HG03175 (cell line): ENCODE measurements around the gene PTPN9.
"Not testable (repeated sequence)": the region's sequence is repeated elsewhere in the genome, so short reads cannot be mapped to it uniquely, and the experiment has no call there.

Source experiments
- ATAC-seq: cut with Tn5 transposase; IDR thresholded peaks from one replicate; pipeline ENCODE4 v1.9.1; 2021; ENCODE audit warnings: mild to moderate bottlenecking, moderate library complexity; ENCODE audit not compliant: unreplicated experiment

PTPN9 gene

DNA sequence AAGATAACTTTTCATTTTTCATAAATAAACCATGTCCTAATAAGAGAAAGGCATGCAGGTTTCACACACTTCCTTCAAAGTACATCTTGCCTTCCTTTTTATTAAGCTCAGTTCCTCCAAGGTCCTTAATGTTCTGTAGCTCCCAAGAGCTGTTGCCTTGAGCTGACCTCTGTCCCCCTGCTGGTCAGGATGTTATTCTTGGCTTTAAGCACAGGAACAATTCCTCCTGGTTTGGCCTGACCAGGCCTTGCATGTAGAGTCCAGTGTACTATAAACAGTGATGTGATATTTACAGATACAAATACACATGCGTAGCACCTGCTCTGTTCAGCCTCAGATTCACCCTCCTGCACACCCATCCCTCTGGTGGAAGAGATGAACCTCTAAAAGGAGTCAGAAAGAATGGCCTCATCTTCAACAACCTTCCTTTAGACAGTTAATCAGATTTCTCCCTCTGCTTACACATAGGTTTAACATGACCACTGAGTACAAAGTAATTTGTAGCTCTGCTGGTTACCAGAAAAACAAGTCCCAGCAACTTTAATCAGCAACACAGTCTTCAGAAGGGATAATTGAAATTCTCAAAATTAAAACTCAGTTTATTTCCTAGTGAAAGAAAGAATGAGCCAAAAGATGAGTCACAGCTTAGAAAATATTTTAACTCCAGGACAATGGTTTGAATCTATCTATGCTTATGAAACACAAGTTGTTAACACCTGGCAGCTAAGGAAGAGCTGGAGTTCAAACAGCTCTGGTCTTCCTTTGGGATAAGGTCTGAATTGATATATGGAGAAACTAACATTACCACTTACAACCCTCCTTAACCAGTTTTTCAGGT lies 46.5 kb downstream of the PTPN9 start:
- no peak for ATAC-seq

DNA sequence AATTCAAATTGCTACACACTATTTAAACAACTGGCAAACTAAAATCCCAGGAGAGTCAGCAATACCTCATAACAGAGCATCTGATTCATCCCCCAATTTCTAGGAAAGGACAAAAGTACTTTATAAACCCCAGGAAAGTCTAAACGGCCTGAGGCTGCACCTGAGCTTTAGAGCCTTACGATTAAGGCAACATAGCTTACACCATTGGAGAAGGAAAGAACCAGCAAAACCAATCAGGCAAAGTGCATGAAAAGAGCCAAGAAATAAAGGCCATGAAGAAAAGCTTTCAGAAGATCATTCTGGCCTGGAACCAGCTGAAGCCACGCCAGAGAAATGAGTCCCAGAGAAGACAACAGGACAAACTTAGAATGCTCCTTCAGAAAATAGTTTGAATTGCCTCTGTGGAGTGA lies 48.1 kb downstream of the PTPN9 start:
- ATAC-seq, result no peak

DNA sequence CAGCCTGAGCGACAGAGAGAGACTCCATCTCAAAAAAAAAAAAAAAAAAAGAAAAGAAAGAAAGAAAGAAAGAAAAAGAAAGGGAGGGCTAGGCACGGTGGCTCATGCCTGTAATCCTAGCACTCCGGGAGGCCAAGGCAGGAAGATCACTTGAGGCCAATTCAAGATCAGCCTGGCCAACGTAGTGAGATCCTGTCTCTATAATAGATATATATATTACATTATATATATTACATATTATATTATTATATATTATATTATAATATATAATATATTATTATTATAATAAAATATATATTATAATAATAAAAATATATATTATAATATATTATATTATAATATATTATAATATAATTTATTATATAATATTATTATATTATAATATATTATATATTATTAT lies 48.9 kb downstream of the PTPN9 start:
- no peak for ATAC-seq

DNA sequence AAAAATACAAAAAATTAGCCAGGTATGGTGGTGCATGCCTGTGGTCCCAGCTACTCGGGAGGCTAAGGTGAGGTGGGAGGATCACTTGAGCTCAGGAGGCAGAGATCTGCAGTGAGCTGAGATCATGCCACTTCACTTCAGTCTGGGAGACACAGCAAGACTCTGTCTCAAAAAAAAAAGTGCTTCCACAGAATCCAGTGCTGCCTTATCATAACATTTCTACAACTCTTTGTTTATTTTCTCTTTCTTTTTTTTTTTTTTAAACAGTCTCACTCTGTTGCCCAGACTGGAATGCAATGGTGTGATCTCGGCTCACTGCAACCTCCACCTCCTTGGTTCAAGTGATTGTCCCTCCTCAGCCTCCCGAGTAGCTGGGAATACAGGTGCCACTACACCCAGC lies 53.4 kb downstream of the PTPN9 start:
- not testable (repeated sequence) for ATAC-seq

DNA sequence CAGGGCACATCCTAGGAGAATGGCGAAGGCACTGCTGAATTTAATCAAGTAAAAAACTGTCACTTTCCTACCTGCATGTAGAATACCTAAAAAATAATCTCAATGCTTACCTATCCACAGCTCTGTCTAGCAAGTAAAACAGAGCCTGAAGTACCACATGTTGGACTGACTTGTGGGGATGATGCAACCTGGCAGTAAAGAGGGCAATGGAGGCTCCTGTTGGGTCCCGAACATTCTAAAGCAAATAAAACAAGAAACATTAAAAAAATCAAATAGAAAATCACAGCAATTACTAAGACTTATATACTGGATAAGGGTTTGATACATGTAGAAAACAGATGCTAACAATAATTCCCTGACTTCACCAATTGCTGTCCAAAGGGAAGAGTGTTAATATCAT lies 56.1 kb downstream of the PTPN9 start:
- ATAC-seq, result no peak

DNA sequence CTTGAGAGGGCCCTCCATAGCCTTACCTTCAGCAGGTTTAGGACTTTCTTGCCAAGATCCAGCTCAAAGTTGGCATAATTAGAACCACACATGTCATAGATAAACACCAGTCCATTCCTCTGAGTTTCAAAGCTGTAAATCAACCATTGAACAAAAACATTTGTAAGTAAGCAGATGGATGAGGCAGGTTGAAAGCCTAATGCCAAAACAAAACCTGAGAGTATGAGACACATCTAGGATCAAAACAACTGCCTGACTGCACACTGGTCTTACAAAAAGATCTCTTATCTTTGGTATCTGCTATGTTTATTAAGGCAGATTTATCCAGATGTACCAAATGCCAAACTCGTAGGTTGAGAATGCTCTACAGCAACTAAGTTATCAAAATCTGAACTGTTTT lies 61.9 kb downstream of the PTPN9 start:
- ATAC-seq, result no peak

DNA sequence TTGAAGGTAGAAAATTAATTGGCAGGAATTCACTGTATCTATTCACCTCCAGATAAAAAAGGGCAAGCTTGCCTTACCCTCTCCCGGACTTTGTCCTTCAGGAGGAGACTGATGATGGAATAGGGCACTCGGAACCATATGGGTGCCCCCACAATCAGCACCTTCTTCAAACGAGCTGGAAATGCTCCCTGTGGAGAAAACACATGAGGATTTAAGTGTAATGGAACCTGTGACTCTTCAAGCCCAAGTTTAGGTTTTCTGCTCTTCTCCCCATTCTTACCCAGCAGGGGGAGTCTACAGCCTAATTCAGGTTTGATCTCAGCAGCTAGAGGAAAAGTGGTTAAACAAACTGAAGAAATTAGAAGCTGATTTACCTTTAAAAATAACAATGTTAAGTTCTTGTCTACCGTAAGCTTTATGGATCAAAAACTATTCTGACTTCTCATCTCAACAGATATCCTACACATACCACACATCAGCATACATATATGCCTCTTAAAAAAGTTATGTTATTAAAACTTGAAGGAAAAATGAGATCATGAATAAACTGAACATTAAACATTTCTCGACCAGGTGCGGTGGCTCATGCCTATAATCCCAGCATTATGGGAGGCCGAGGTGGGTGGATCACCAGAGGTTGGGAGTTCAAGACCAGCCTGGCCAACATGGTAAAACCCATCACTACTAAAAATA lies 70.1 kb downstream of the PTPN9 start:
- ATAC-seq, result no peak

DNA sequence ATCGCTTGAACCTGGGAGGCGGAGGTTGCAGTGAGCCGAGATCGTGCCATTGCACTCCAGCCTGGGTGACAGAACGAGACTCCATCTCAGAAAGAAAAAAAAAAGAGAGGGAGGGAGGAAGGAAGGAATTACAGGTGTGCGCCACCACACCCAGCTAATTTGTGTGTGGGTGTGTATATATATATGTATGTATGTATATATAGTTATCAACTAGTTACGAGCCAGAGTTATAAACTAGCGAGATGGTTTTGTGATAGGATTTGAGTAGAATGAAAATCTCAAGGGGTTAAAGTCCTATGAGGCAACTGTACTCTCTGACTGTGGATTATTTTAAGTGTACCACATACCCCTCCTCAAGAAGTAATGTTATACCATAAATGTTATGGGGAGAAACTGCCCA lies 76.8 kb downstream of the PTPN9 start:
- no peak for ATAC-seq

DNA sequence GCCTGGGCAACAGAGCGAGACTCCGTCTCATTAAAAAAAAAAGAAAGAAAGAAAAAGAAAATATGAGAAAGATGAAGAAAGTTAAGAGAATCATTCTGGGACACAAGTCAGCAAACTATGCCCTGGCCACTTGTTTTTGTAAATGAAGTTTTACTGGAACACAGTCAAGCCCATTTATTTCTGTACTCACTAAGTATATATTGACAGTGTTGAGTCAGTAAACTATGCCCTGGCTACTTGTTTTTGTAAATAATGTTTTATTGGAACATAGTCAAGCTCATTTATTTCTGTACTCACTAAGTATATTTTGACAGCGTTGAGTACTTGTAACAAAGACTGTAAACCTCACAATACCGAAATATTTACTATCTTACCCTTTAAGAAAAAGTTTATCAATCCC lies 85.4 kb downstream of the PTPN9 start:
- ATAC-seq, result no peak

DNA sequence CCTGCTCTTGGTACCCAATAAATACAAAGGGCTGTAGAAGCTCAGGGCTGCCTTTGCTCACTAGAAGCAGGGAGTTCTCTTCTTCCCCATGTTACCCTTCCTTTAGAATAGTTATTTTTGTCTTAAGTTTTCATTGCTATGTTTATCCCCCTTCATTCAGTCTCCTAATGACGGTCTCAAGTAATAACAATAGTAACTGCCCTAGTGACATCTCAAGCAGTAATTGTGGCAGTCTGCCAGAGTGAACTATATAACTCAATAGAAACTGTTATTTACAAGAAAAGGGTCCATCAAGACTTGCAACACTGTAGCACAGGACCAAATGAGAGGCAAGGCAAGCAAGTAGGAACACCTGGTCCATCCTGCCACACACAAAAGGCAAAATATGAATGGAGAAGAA lies 95.2 kb downstream of the PTPN9 start:
- ATAC-seq, result no peak

DNA sequence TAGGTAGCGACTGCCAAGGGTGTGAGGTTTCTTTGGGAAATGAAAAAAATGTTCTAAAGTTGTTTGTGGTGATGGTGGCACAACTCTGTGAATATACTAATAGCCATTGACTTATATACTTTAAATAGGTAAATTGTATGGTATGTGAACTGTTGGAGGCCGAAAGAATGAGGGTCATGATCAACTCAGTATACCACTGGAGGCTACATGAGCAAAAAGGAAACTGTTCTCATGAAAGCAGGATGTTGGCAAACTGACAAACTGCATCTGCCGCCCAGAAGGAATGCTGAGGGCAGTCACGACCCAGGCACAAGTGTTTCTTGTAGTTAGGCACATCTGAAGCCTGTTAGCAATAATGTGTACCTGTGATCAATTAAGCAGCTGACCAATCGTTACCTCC lies 95.6 kb downstream of the PTPN9 start:
- not testable (repeated sequence) for ATAC-seq

DNA sequence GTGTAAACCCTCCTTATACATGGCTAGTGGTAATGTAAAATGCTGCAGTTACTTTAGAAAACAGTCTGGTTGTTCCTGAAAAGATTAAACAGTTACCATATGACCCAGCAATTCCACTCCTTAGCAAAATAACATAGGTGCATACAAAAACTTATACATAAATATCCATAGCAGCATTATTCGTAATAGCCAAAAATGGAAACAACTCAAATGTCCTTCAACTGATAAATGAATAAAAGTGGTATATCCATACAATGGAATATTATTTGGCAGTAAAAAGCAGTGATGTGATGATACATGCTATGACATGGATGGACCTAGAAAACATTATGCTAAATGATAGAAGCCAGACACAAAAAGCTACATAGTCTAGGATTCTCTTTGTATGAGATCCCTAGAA lies 96.0 kb downstream of the PTPN9 start:
- ATAC-seq, result no peak

DNA sequence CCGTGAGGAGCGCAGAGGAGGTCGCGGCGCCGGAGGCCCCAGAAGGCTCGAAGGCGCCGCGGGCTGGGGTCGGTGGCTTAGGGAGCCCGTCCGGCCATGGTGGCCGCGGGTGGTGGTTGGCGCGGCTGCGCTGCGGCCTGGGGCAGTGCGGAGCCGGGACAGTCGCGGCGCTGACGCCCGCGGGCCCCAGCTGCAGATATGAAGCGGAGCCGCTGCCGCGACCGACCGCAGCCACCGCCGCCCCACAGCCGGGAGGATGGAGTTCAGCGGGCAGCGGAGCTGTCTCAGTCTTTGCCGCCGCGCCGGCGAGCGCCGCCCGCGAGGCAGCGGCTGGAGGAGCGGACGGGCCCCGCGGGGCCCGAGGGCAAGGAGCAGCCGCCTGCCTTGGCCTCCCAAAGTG lies 98.7 kb downstream of the PTPN9 start:
- ATAC-seq, result not testable (repeated sequence)

DNA sequence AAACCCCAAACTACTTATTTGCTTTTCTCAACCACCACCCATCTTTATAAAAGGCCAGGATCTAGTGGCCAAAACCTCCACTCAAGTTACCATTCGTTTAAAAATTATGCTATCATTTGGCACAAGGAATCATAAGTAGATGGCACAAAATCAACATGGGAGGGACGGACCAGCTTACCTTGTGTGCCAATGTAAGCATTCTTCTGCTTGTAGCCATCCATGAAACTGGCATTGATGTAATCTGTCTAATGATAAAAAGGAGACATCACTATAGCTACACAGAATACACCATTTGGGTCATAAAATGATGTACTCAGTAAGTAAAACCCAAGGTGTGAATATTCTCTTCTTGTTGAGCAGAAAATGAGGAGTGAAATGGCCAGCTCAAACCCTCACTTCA lies 99.4 kb downstream of the PTPN9 start:
- no peak for ATAC-seq

DNA sequence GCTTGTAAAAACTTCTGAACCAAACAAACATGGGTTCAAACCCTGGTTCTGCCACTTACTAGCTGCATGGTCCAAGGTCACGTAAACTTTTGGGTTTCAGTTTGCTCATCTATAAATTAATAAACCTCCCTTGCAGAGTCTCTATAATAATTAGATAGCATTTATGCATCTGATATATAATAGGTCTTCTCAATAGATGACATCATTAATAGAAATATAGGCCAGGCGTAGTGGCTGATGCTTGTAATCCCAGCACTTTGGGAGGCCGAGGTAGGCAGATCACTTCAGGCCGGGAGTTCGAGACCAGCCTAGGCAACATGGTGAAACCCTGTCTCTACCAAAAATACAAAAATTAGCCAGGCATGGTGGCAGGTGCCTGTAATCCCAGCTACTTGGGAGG lies 102.0 kb downstream of the PTPN9 start:
- not testable (repeated sequence) for ATAC-seq

DNA sequence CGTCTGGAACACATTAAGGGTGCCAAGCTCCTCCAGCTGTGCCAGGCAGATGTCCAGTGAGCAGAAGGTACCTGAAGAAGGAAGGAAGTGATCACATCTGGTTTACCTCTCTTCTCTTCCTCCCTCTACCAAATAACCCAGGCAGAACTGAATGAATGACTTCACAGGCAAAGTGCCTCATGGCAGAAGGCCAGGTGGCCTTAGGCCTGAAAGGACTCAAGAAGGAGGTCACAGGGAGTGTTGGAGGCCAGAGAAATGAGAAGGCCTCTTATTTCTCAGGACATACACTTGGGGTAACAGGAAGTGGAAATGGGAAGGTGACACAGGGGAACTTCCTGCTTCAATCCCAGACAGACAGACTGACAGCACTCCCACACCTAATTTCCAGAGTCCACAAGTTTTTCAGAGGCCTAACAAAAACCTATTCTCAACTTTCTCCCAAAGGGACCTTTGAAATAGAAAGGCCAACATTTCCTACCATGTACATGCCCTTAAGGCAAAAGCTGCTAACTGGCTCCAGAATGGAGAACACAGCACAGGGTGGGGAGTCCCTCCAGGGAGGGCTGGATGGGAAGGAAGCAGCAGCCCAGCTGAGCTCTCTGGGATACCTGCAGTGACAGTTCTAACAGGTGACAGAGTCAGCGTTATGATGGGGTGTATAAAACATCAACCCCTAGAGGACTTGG lies 110.1 kb downstream of the PTPN9 start:
- ATAC-seq, result no peak

DNA sequence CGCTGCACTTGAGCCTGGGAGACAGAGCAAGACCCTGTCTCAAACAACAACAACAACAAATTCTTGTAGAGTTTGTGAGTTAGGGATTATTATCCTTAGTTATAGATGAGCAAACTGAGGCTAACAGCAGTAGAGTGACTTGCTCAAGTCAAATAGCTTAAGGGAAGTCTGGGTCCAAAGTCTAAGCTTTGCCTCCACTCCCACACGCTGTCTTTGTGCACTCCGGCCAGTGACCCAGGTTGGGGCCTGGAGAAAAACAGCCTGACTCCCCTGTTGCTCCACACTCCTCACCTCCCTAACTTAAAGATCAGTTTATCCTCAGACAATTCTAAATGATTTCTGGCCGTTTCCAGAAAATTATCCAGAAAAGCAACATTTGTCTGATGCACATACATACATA lies 118.5 kb downstream of the PTPN9 start:
- no peak for ATAC-seq

DNA sequence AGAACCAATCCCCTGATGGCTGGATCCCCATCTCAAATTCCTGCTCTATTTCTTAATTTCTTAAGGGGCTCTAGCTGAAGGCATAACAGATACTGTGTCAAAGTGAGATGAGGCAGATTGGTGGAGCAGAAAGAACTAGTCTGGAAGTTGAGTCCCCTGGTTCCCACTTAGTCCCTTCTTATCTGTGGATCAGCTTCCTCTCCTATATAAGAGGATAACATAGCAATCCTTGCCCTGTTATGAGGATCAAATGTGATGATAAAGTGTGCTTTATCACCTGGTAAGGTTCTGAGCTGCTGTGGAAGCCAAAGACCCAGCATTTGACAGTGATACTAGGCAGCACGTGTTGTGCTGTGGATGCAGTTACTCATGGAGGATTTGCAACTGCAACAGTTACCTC lies 119.5 kb downstream of the PTPN9 start:
- no peak for ATAC-seq

DNA sequence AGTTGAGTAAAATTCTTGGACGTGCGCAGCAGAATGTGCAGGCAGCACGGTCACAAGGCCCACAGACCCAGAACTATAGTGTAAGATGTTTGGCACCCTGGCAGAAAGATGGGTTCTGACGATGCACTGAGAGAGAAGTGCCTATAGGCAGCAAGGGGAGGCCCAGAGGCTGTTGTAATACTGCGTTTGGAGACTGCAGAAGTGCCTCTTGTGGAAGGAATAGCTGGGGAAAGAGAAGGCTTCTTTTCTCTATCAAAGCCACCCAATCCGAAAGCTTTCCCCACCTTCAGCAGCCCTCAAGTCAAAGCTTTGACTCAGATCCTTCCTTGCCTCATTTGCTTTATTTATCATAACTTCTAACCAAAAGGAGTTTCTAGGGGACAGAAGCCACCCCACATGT lies 122.4 kb downstream of the PTPN9 start:
- no peak for ATAC-seq

DNA sequence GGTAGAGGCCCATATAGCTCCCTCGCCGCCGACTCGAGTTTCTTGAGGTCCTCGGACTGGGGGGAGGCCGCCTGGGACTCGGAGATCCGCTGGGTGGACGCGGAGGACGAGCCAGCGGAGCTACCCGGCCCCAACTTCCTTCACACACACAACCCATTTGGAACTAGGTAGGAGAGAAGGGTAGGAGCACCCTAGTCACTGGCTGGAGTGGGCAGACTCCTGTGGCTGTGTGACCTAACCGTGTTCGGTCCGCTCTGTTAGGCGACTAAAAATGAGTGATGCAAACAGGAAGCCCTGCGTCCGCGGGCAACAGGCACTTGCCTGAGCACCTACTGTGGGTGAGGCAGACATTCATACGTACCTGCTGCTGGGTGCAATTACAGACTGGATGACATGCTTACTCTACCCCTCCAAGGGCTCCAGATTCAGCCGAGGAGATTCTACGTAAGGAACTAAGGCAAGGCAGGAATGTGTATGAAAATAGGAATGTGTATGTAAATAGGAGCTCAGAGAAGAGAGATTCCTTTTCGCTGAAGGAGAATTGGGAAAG lies 123.1 kb downstream of the PTPN9 start:
- no peak for ATAC-seq

DNA sequence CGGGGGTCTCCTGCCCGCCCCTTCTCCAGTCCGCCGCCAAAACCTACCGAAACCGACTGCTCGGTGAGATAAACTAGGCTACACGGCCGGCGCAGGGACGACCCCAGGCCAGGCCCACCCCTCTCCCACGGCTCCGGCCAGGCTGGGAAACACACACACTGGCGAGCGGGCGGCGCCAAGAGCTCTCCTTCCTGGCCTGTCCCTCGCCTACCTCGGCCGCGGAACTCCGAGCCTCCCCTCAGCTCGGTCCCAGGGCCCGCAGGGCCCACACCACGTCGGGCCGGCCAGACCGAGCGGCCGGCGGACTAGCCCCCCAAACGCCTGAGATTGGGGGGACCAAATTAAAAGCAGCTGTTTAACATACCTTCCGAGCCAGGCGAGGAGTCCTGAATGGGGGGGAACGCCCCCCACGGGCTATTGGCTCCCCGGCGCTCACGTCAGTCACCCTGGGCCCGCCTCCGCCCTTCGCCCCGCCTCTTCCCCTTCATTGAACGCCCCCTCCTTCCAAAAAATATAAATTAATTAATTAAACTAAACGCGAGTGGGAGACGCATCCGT lies 123.6 kb downstream of the PTPN9 start:
- ATAC-seq, result no peak
